ENCODE results near the gene KCTD12.

The KCTD12 gene

DNA sequence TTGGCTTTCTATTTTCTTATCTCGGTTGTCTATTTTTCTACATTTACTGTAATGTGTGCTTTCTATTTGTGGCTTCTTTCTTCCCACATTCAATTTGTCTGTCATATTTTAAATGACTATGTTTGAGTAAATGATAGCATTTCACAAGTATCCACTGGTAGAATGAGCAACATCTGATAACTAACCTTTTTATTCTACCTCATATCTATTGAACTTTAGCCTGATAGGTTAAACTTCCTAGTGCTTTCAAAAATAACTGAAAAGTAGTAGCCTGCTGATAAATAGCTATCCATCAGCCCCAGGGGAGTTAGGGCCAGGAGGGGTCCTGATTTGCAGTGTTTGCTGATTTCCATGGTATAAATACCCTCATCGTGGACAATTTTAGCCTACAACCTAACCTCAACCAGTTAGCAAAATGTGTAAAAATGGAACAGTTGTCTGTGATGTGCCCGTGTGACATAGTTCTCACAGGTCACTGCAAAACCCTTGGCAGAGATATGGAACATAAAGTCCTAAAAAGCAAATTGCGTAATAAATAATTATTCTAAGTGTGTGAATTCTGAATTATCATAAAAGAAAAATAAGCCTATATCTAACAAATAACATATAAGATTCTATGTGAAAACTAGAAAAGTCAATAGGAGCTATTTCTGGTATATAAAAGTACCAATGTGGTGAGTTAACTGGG, 32.1 kb downstream of the KCTD12 start:
- no peak for DNase-seq (ENCODE audit: low read depth in 2 of 2)

DNA sequence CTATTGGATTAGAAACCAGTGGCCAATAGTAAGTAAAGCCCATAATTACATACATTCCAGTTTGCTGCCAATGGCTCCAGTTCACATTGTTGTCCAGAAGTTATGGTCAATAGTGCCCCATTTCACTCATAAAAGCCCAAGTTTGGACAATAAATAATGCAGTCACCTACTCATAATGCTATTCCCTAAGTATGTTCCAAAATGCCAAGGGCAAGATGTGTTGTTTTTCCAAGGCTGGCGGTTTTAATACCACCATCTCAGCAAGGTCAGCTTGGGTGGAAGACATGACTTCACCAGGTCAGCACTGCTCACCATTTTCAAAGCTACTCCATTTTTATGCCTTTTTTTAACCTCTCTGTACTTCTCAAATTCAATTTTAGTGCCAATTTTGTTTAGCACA, 32.7 kb downstream of the KCTD12 start:
- no peak for DNase-seq (ENCODE audit: low read depth in 2 of 2)

DNA sequence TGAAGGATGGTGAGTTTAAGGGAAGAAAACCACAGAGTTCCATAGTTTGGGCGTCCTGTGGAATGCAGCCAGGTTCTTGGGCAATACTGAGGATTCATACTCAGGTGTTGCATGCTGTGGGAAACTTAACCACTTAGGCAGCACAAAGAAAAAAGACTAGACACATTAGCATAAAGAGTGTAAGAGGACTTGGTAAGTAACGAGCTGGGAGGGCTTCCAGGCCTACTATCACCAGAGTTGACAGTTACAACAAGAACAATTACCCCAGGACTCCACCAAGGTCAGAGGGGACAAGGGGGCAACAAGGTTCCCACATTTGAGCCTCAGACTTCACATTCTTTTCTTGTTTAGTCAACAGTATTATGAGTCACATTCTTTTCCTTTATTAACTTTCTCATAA, 33.2 kb downstream of the KCTD12 start:
- DNase-seq (ENCODE audit: low read depth in 2 of 2) = no peak

DNA sequence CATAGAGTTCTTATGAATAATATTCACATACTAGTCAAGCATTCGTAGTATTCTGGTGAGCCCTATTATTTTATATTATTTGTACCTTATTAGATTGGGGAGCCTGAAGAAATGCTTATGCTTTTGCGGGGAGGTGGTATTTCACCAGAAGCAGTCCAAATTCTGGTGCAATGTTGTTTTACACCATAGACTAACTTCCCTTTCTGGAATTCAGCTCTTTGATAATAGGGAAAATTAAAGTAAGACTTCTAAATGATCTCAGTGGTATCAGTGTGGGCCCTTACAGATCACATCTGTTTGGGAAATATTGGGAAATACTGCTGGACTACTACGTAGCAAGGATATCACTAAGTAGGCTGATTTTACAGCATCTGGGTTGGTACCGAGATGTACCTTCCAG, 34.2 kb downstream of the KCTD12 start:
- DNase-seq (ENCODE audit: low read depth in 2 of 2) = no peak

DNA sequence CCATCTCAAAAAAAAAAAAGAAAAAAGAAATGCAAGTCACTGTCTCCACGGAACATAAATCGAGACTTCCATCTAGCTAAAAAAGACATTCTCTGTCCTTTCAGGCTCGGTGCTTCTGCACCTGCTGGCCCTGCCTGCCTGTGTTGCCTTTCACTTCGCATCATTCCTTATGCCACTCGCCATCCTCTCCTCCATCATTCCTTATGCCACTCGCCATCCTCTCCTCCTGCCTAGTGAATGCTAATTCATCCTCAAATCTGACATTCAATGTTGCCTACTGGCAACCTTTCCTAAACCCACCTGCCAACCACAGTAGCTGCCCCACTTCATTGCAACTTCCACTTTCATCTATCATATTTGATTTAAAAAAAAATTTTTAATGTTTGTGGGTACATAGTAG, 36.7 kb downstream of the KCTD12 start:
- DNase-seq (ENCODE audit: low read depth in 2 of 2) = no peak

DNA sequence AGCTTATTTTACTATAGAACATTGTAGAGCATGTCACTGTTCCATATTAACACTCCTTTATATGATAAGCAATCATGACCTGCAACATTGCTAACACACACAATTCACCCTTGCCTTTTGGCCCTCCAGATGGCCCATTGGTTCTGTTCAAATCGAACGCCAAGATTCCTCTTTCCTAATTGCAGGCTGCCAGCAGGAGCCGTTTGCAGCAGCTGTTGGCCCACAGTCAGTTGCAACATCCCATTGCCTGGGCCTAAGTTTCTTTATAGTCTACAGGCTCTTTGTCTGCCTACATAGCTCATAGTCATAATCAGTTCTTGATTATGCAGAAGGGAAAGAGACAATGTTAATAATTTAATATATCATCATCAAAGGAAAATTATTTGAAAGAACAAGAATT, 37.6 kb downstream of the KCTD12 start:
- no peak for DNase-seq (ENCODE audit: low read depth in 2 of 2)

DNA sequence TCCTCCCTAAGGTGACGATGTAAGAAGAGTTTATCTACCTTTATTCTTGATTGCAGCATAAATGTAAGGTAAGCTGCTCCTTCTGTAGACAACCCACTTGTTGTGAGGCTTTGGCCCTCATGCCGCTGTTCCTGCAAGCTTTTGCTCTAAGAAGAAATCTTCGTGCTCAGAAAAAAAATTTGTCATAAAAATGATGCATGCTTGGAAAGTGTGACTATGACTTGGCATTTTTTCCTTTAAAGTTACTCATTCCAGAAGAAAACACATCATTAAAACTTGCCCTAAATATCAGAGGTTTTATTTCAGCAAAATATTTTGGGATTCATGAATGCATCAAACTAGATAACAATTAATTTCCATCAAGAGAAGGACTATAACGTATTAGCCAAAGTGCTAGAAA, 39.8 kb downstream of the KCTD12 start:
- DNase-seq (ENCODE audit: low read depth in 2 of 2) = no peak

DNA sequence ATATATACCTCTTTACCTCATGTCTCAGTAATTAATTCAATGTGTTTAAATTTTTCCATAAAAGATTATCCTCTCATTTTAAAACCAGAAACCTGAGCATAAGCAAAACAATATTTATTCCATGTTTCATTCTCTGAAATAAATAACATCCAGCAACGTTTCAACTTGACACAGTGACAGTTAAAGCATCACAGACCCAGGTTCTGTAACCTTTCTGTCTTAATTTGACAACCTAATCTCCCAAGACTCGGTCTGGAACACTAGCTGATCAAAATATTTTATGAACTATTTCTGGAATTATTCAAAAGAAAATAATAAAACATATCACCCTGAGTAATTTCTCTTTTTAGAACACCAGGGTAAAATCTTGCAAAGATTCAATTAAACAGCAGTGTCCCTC, 40.3 kb downstream of the KCTD12 start:
- no peak for DNase-seq (ENCODE audit: low read depth in 2 of 2)

DNA sequence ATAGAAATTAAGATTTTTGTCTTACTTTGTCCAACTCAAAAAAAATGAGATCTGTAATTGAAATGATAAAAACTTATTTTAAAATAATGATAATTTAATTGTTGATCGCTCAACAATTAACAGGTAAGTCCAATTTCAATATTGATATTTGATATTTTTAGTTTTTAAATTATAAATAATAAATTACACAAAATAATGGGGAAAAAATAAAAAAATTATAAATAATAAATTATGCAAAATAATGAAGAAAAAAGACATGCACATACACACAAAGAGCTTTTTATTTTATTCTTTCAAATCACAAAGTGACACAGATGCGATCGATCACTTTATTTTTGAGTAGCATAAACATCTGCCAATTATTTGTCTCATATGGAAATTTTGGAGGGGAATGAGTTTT, 40.8 kb downstream of the KCTD12 start:
- DNase-seq (ENCODE audit: low read depth in 2 of 2) = no peak

DNA sequence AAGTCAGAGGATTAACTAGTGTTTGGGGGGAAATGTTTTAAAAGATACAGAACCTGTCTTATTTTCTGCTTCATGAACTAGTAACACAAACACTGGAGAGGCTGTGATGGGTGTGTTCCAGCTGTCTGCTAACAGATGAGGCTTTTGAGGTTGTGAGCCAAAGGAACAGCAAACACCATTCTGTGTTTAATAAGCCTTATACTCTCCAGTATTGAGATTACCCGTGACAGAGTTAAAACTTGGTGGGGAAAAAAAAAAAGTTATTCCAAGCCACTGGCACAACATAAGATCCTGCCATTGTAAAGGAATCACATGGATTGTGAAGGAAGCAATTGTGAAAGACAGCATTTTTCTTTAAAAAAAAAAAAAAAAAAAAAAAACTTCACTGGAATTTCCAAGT, 48.4 kb downstream of the KCTD12 start:
- no peak for DNase-seq (ENCODE audit: low read depth in 2 of 2)

DNA sequence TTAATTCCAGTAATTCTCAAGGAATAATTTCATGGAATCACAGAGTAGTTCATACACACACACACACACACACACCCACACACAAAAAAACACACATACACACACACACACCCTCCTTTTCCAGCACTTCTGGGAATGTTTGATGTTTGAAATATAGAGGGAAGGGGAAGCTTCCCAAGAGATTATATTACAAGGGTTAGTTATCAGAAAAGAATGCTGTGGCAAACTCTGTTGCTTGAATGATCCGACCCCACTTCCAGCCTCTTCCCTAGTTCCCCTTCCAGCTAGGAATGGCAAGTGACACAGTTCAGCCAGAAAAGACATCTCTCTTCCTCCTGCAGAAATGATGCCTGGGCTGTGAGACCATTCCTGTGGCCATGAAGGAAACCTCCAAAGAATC, 49.9 kb downstream of the KCTD12 start:
- no peak for DNase-seq (ENCODE audit: low read depth in 2 of 2)

DNA sequence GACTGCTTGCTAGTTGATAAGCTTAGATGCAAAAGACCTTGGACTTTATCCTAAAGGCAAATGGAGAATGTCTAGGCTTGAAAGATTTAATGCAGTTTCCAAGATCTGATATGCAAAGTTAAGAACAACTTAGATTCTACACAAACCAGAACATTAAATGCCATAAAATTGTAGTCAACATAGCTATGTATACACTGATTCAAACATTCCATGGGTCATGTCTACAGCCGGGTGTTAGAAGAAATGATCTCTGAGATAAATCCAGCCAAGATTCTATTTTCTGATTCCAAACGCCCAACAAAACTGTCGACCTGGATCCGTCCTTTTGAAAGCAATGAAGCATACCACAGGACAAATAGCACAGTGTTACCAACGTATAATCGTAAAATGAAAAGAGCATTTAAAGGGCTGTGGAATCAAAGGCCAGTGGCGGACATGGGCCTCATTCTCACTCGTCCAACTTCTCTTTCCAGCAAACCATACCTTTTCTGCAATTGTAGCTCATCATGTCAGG, 52.7 kb downstream of the KCTD12 start:
- DNase-seq (ENCODE audit: low read depth in 2 of 2) = no peak

DNA sequence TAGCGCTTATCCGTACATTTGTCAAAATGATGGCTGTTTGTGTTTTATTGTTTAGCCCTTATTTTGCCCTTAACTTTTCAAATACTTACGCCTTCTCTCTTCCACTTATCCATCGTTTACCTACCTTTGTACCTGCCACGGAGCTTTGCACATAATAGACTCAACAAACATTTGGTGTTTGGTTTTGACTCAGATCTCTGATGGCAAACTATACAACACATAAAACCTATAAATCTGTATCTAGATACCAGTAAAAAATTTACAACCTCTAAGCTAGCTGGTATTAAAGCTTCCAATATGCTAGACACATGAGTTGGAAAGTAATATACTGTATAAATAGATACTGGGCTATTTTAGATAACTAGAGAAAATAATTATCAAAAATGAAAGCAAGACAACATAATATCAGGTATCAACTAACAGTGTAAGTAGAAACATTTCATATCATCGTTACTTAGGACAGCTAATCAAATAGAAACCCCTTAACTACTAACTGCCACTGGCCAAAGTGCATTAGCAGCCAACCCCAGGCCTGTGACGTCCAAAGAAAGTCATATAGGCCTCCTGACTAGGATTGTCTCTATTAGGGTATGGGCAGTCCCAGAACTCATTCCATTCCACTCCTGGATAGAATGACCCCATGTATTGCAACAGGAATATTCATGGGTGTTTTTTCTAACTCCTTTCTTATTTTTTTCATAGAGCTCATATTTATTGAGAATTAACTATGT, 53.8 kb downstream of the KCTD12 start:
- no peak for DNase-seq (ENCODE audit: low read depth in 2 of 2)

DNA sequence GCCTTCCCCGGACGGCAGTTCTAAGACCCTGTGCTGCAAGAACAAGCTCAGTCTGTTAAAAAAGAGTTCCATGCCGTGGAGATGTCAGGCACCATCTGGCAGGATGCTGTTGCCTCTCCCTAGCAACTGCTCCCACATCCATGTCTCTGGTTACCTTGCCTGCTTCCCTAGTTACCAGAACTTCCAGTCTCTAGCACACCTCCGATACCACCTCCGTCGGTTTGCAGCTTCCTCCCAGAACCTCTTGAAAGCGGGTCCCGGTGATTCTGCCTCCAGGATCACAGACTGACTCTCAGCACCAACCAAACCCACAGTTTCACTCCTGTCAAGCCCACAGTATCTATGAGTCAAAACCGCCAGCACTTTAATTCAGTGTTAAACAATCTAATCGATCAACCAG, 55.4 kb downstream of the KCTD12 start:
- DNase-seq (ENCODE audit: low read depth in 2 of 2) = no peak

All from stimulated activated CD8-positive, alpha-beta memory T cell treated with anti-CD3 and anti-CD28 coated beads, Interleukin-2, amount 100 ng/mL, for 1 hour (primary cell).